Measurements from ENCODE around the gene NTF3. TPM values are rescaled to one million over a fixed set of nuclear protein-coding genes. Genes with fewer than 3 reads are reported as not detected.

NTF3 gene
- total and polyA plus RNA-seq, 9 of the 15 experiments (the other 6 are each of a cell fraction or from before 2014, with no cell fraction given), result not detected

DNA sequence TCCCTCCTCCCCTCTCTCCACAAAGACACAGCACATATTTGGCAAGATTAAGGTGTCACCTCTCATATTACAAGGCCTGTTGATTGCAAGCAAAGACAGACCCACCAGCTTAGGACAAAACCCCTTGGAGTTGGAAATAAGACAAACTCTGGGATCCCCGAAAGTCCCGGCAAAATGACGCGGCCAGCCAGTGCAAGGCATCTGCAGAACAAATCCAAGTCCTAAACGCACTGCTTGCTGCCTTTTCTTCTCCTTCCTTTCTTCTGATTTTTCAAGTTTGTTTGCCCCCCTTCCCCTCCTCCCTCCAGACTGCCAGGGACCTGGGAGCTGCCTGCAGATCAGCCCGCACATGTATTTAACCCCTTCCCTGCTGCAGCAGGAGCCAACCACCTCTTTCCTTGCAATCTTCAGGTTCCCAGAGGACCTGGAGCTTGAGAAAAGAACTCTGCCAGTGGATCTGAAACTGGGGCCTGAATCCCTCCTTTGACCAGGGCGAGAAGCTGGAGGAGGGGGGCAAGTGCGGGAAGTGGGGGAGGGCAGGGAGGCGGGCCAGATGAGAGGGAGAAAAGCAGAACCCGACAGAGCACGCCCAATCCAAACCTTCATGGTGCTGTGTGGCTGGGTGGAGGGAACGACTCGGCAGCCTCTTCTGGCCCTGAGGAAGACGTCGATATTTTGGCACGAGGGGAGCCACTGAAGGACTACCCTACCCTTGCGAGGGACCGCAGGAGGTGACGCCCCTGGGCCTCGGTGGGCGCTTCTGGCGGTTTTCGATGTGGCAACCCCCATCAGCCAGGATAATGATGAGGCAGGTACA, 2.0 kb upstream of the NTF3 start:
- Histone ChIP-seq H4K20me1 (replicated peaks; ENCODE audit: control insufficient read depth, insufficient read depth, low read length) (no peaks in the 10 kb centered on the region), H3K27me3 (ENCODE audit: control insufficient read depth in 2 of 2, insufficient read depth in 2 of 2, low read length in 2 of 2) (peaks cover 2 to 18% of the 10 kb centered on the region in 2 experiments; a peak in 4 of 5 replicates), H3K79me2 (ENCODE audit: control insufficient read depth, insufficient read depth, low read length) (no peaks in the 10 kb centered on the region), H2AFZ (ENCODE audit: low read depth, low read length) (no peak overlapping the region), H3K9ac (ENCODE audit: insufficient read depth in 1 of 2, low read depth in 2 of 2, low read length in 2 of 2) (no peak overlapping the region), H3K4me2 (ENCODE audit: insufficient read depth, low read length) (no peak overlapping the region), H3K9me3 (replicated peaks; ENCODE audit: control insufficient read depth, insufficient read depth, low read depth, low read length) (no peaks in the 10 kb centered on the region), H3K9me1 (ENCODE audit: control insufficient read depth, insufficient read depth, low read length) (no peaks in the 10 kb centered on the region), H3K36me3 (ENCODE audit: control insufficient read depth, insufficient read depth, low read length) (no peaks in the 10 kb centered on the region), H3K4me1 (replicated peaks in 1 of 2; ENCODE audit: control insufficient read depth in 2 of 2, insufficient read depth in 2 of 2, low read length in 2 of 2) (no peaks in the 10 kb centered on the region), H3K4me3 (no peak overlapping the region), H3K27ac (ENCODE audit: extremely low read depth, low read depth, low read length) (no peak overlapping the region)
- BruUV-seq (replicated peaks), result no TSS peak
- in situ Hi-C loops (cut with MboI), result loop anchor here (5.0 to 10.0 kb wide), 2 partner anchors 235 to 362 kb away; no protein-coding TSS in a partner anchor
- DNase-seq (ENCODE audit: extremely low read depth in 1 of 4, low spot score in 3 of 4) (no peak), ATAC-seq (no peak), FAIRE-seq (no peak)
- intact Hi-C loops (cut with micrococcal nuclease), result loop anchor here (2.0 to 5.0 kb wide), 2 partner anchors 81 to 228 kb away; no protein-coding TSS in a partner anchor
- ChIA-PET POLR2A (no interaction called here), CTCF (ENCODE audit: low intra/inter-chr PET ratio) (interaction anchor here (1.5 kb wide), 1 partner anchor 610 kb away, joined by 4 read pairs; no protein-coding TSS in a partner anchor)
- 0% methylated on average over 9 of the region's 23 CpGs for WGBS (ENCODE audit: insufficient coverage, low coverage, missing lambda C conversion rate)
- TF ChIP-seq NR2C1 (IDR thresholded peaks at IDR 0.05) (no peak), NR2C1 (tag; IDR thresholded peaks at IDR 0.05) (no peak), DMBX1 (CRISPR knock-in tag; IDR thresholded peaks at IDR 0.05; ENCODE audit: borderline replicate concordance) (no peak), PTRF (tag; IDR thresholded peaks at IDR 0.05) (no peak), RBM17 (IDR thresholded peaks at IDR 0.05; ENCODE audit: borderline replicate concordance, low read depth, low read length) (no peak), KAT7 (CRISPR knock-in tag; IDR thresholded peaks at IDR 0.05; ENCODE audit: borderline replicate concordance) (no peak), MAFK (IDR thresholded peaks at IDR 0.05; ENCODE audit: low read length) (no peak), NFYB (IDR thresholded peaks at IDR 0.05; ENCODE audit: extremely low read depth, insufficient read length) (no peak), ZNF24 (IDR thresholded peaks at IDR 0.05) (no peak), PCBP2 (IDR thresholded peaks at IDR 0.05; ENCODE audit: low read depth, low read length, poor library complexity, severe bottlenecking) (no peak)
- TF ChIP-seq, protein P1, sequence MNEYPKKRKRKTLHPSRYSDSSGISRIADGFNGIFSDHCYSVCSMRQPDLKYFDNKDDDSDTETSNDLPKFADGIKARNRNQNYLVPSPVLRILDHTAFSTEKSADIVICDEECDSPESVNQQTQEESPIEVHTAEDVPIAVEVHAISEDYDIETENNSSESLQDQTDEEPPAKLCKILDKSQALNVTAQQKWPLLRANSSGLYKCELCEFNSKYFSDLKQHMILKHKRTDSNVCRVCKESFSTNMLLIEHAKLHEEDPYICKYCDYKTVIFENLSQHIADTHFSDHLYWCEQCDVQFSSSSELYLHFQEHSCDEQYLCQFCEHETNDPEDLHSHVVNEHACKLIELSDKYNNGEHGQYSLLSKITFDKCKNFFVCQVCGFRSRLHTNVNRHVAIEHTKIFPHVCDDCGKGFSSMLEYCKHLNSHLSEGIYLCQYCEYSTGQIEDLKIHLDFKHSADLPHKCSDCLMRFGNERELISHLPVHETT (CRISPR knock-in tag; conservative IDR thresholded peaks at IDR 0.05 in 1 of 2, IDR thresholded peaks at IDR 0.05 in 1 of 2), result no peak
- TF ChIP-seq, protein P2, sequence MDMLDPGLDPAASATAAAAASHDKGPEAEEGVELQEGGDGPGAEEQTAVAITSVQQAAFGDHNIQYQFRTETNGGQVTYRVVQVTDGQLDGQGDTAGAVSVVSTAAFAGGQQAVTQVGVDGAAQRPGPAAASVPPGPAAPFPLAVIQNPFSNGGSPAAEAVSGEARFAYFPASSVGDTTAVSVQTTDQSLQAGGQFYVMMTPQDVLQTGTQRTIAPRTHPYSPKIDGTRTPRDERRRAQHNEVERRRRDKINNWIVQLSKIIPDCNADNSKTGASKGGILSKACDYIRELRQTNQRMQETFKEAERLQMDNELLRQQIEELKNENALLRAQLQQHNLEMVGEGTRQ (CRISPR knock-in tag; IDR thresholded peaks at IDR 0.05), result no peak
- TF ChIP-seq, protein P3, sequence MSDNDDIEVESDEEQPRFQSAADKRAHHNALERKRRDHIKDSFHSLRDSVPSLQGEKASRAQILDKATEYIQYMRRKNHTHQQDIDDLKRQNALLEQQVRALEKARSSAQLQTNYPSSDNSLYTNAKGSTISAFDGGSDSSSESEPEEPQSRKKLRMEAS (CRISPR knock-in tag; IDR thresholded peaks at IDR 0.05), result no peak

All from K562 (cell line).